ENCODE measurements around the gene ELOB. TPM values are rescaled to one million over a fixed set of nuclear protein-coding genes. Genes with fewer than 3 reads are reported as not detected.

The ELOB gene
- total RNA-seq, 1 experiment from 2014 or later, result 175 TPM

- Mint-ChIP-seq H3K4me1 (ENCODE audit: low read depth, unreplicated experiment) (peaks cover 29% of the 10 kb centered on the region), H3K4me3 (ENCODE audit: unreplicated experiment) (no peak overlapping the region), H3K9me3 (ENCODE audit: unreplicated experiment) (peaks cover 15% of the 10 kb centered on the region), H3K27ac (ENCODE audit: unreplicated experiment) (peak overlapping the region; percentile 71), H3K27me3 (ENCODE audit: insufficient read depth, unreplicated experiment) (no peaks in the 10 kb centered on the region), H3K36me3 (ENCODE audit: insufficient read depth, unreplicated experiment) (peaks cover under 1% of the 10 kb centered on the region)
- CTCF ChIA-PET, result no interaction called here
- Histone ChIP-seq H3K27me3 (replicated peaks; ENCODE audit: control insufficient read depth, insufficient read depth, low read length) (no peaks in the 10 kb centered on the region), H3K9me3 (0 out of 2 replicates have a peak, but pooled peaks cover 7% of the 10 kb centered on the region), H3K4me1 (peaks cover 38% of the 10 kb centered on the region), H3K36me3 (ENCODE audit: control insufficient read depth, insufficient read depth, low read length) (no peaks in the 10 kb centered on the region), H3K4me3 (ENCODE audit: low read depth, low read length) (no peak overlapping the region)
- intact Hi-C loops (cut with micrococcal nuclease; ENCODE audit: unreplicated experiment), result loop anchor here (5.0 kb wide), 1 partner anchor 38 kb away; no protein-coding TSS in a partner anchor
- POLR2A ChIA-PET, result no interaction called here
- BruUV-seq (replicated peaks), result no TSS peak
- TF ChIP-seq, protein P1, sequence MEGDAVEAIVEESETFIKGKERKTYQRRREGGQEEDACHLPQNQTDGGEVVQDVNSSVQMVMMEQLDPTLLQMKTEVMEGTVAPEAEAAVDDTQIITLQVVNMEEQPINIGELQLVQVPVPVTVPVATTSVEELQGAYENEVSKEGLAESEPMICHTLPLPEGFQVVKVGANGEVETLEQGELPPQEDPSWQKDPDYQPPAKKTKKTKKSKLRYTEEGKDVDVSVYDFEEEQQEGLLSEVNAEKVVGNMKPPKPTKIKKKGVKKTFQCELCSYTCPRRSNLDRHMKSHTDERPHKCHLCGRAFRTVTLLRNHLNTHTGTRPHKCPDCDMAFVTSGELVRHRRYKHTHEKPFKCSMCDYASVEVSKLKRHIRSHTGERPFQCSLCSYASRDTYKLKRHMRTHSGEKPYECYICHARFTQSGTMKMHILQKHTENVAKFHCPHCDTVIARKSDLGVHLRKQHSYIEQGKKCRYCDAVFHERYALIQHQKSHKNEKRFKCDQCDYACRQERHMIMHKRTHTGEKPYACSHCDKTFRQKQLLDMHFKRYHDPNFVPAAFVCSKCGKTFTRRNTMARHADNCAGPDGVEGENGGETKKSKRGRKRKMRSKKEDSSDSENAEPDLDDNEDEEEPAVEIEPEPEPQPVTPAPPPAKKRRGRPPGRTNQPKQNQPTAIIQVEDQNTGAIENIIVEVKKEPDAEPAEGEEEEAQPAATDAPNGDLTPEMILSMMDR (IDR thresholded peaks at IDR 0.05; ENCODE audit: insufficient read depth in 1 of 2, low read depth in 1 of 2, low read length in 1 of 2, severe bottlenecking in 1 of 2, unreplicated experiment in 1 of 2), result no peak
- DNase-seq, result peak; percentile 32 to 60
Observed at GRCh38 chr16:2799205-2799858, 22.3 kb upstream of the ELOB start.

DNA sequence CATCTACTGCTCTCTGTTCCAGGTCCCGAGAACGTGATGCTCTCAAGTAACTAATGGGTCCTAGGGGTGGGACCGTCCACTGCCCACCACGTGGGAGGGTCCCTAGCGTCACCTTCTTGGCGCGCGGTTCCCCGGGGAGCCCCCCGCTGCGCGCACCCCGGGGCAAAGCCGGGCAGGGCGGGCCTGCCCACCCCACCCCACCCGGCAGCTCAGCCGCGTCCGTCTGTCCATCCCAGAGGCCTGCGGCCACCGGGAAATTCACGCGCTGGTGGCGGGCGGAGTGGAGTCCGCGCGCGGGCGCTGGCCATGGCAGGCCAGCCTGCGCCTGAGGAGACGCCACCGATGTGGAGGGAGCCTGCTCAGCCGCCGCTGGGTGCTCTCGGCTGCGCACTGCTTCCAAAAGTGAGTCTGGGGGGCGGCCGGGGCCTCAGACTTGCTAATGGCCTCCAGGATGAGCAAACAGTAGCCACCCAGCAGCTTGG, 21.7 kb upstream of the ELOB start:
- no peak for DNase-seq
- BruUV-seq (replicated peaks), result no TSS peak
- ChIA-PET CTCF (interaction anchor here (1.5 kb wide), 1 partner anchor 13 kb away, joined by 3 read pairs; no protein-coding TSS in a partner anchor), POLR2A (no interaction called here)
- Histone ChIP-seq H3K36me3 (ENCODE audit: control insufficient read depth, insufficient read depth, low read length) (no peaks in the 10 kb centered on the region), H3K4me3 (ENCODE audit: low read depth, low read length) (no peak overlapping the region), H3K27me3 (replicated peaks; ENCODE audit: control insufficient read depth, insufficient read depth, low read length) (no peaks in the 10 kb centered on the region), H3K9me3 (0 out of 2 replicates have a peak, but pooled peaks cover 7% of the 10 kb centered on the region), H3K4me1 (peaks cover 44% of the 10 kb centered on the region)
- Mint-ChIP-seq H3K9me3 (ENCODE audit: unreplicated experiment) (peaks cover 10% of the 10 kb centered on the region), H3K4me3 (ENCODE audit: unreplicated experiment) (no peak overlapping the region), H3K27me3 (ENCODE audit: insufficient read depth, unreplicated experiment) (no peaks in the 10 kb centered on the region), H3K27ac (ENCODE audit: unreplicated experiment) (peak overlapping the region; percentile 71), H3K36me3 (ENCODE audit: insufficient read depth, unreplicated experiment) (peaks cover 4% of the 10 kb centered on the region), H3K4me1 (ENCODE audit: low read depth, unreplicated experiment) (peaks cover 33% of the 10 kb centered on the region)
- intact Hi-C loops (cut with micrococcal nuclease; ENCODE audit: unreplicated experiment), result loop anchor here (5.0 kb wide), 1 partner anchor 39 kb away; no protein-coding TSS in a partner anchor
- TF ChIP-seq, protein P1 (IDR thresholded peaks at IDR 0.05; ENCODE audit: insufficient read depth in 1 of 2, low read depth in 1 of 2, low read length in 1 of 2, severe bottlenecking in 1 of 2, unreplicated experiment in 1 of 2), result no peak

DNA sequence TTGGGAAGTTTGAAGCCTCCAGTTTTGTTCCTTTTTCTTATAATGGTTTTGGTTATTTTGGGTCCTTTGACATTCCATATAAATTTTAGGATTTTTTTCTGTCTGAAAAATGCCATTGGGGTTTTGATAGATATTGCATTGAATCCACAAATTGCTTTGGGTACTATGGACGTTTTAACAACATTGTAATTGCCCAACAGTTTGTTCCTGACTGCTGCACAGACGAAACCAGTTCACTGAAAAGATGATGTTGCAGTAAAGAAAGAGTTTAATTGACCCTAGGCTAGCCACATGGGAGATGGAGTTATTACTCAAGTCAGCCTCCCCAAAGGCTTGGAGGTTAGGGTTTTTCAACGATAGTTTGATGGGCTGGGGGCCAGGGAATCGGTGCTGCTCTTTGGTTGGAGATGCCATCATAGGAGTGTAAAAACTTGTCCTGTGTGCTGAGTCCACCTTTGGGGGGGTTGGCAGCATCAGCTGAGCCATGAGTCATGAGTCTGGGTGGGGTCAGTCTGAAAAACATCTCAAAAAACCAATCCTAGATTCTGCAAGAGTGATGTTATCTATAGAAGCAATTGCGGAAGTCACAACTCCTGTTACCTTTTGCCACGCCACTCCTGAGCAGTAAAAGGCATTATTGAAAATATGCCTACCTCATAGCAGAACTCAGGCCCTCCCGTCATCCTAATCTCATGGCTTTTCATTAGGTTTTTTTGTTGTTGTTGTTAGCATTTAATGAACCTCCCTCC, 18.5 kb upstream of the ELOB start:
- no peak overlapping the region for H3K4me3 ChIP-seq (ENCODE audit: low read depth, low read length)
- H3K36me3 ChIP-seq (ENCODE audit: control insufficient read depth, insufficient read depth, low read length), result no peaks in the 10 kb centered on the region
- no peak overlapping the region for H3K4me3 Mint-ChIP-seq (ENCODE audit: unreplicated experiment)
- no peaks in the 10 kb centered on the region for H3K27me3 Mint-ChIP-seq (ENCODE audit: insufficient read depth, unreplicated experiment)
- peaks cover 33% of the 10 kb centered on the region for H3K4me1 Mint-ChIP-seq (ENCODE audit: low read depth, unreplicated experiment)
- peaks cover 4% of the 10 kb centered on the region for H3K36me3 Mint-ChIP-seq (ENCODE audit: insufficient read depth, unreplicated experiment)
- ChIA-PET CTCF (interaction anchor here (0.6 kb wide), 1 partner anchor 43 kb away, joined by 3 read pairs; no protein-coding TSS in a partner anchor), POLR2A (no interaction called here)
- no peaks in the 10 kb centered on the region for H3K9me3 ChIP-seq
- H3K27me3 ChIP-seq (replicated peaks; ENCODE audit: control insufficient read depth, insufficient read depth, low read length), result no peaks in the 10 kb centered on the region
- no peaks in the 10 kb centered on the region for H3K9me3 Mint-ChIP-seq (ENCODE audit: unreplicated experiment)
- peaks cover 44% of the 10 kb centered on the region for H3K4me1 ChIP-seq
- BruUV-seq (replicated peaks), result no TSS peak
- TF ChIP-seq, protein P1 (IDR thresholded peaks at IDR 0.05; ENCODE audit: insufficient read depth in 1 of 2, low read depth in 1 of 2, low read length in 1 of 2, severe bottlenecking in 1 of 2, unreplicated experiment in 1 of 2), result no peak
- no peak for DNase-seq
- peak overlapping the region; percentile 11 for H3K27ac Mint-ChIP-seq (ENCODE audit: unreplicated experiment)
- intact Hi-C loops (cut with micrococcal nuclease; ENCODE audit: unreplicated experiment), result loop anchor here (5.0 kb wide), 1 partner anchor 42 kb away; no protein-coding TSS in a partner anchor
